Pulmonary artery endothelial cell (primary cell): Measurements from ENCODE around the gene PPP1R14B. TPM values are rescaled to one million over a fixed set of nuclear protein-coding genes. Genes with fewer than 3 reads are reported as not detected.

Experiments
- DNase-seq: peaks from one replicate; pipeline ENCODE4 v3.0.0-alpha.2; 2011; ENCODE audit warnings: low read depth, low spot score
- total RNA-seq: library from RNA; depleted of rRNA; stranded (reverse); fragments of >200 nt; gene quantifications from 2 replicates; pipeline ENCODE4 v1.2.3, GENCODE V29; 2014

PPP1R14B gene
- total RNA-seq, 1 donor from 2014 or later = 327 TPM

DNA sequence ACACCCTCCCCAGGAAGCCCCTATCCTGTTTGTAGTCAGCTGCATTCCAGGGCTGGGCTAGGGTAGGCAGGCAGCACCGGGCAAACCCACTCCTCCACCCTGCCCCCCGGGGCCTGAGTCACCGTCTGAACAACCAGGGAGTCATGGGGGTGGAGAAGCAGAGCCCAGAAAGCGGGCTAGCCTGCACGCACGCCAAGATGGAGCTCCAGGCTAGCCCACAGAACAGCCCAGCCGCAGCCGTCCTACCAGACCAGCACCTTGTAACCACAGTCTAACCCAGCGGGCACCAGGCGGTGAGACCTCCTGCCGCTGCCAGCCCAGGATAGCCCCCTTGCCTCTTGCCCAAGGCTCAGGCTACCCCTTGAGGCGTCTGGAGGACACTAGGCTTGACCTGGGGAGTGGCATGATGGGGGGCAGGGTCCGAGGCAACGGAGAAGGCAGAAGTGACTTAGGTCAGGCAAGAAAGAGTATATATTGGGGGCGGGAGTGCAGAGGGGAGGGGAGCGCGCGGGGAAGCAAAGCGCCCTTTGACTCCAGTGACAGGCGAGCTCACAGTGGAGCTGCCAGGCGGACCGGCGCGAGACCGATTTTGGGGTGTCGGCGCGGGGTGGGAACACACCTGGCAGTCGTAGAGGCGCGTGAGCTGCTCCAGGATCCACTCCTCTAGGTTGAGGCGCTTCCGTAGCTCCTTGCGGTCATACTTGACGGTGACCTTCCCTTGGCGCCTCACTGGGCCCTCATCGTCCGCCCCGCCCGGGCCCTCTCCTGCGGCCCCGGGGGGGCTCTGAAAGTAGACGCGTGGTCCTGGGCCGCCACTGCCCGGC, 734 bp downstream of the PPP1R14B start:
- no peak for DNase-seq

DNA sequence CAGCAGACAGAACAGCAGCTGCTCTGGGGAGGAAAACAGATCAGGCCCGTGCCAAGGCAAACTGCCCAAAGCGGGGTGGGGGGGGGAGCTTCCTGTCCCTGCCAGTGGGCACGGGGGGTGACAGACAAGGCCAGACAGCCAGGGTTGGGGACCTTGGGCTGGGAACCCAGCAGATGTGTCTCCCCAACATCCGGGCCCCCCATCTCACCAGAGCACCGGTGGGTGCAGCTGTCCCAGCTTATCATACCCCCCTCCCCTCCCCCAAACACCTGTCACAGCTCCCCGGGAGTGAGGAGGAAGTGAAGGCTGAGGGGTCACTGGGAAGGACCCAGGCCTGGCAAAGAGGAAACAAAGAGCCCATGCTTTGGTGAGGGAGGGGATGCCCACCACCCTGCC, 1.3 kb downstream of the PPP1R14B start:
- DNase-seq = no peak

DNA sequence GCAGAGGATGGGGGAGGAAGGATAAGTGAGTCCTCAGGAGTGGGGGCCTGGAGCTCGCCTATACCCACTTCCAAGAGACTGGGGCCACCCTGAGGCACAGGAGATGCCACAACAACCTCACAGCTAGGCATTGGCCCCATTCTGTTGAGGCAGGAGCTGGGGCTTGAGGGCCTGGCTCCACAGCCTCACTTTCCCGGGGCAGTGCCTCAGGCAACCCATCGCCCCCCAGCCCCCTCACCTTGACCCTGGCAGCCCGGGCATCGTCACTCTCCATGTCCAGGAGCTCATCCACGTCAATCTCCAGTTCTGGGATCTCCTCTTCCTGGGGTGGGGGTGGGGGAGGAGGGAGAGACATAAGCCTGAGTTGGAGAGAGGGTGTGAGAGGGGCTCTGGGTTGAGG, 1.8 kb downstream of the PPP1R14B start:
- DNase-seq = no peak

DNA sequence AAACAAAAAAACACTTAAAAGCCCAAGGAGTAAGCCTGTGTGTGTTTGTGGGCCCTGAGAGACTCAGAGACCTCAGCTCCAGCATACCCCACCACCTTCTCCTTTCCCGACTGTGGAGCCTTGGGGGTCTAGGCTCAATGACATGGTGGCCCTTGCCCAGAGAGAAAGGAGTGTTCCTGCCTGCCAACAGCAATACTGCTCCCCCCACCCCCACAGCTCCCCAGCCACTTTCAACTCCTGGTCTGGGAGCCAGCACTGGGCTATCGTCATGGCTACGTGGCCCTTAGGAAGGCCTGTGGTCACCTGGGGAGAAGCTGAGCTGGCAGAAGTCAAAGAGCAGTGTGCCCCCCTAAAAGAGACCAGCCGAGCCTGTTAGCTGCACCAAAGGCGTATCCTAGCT, 2.6 kb downstream of the PPP1R14B start:
- no peak for DNase-seq

DNA sequence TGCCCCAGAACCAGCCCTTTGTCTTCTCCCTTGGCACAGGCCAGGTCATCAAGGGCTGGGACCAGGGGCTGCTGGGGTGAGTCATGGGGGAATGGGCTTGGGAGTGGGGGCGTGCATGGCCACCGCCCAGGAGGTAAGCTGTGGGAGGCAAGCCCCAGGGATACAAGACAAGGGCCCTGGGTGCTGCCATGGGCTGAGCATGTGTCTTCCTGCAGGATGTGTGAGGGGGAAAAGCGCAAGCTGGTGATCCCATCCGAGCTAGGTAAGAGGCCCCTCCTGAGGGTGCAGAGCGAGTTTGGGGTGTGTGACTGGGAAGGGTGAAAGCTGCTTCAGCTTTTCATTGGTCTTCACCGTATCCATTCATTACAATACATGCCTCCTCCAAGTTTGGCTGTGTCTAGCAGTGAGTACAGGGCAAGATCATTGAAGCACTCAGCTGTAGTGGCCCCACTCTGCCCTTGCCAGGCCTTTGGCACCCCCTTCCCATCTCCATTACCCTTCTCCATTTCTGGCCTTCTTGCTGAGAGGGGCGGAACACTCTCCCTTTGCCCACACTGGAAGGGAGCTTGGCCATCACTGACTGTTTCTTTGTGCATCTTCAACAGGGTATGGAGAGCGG, 3.4 kb downstream of the PPP1R14B start:
- DNase-seq = no peak

DNA sequence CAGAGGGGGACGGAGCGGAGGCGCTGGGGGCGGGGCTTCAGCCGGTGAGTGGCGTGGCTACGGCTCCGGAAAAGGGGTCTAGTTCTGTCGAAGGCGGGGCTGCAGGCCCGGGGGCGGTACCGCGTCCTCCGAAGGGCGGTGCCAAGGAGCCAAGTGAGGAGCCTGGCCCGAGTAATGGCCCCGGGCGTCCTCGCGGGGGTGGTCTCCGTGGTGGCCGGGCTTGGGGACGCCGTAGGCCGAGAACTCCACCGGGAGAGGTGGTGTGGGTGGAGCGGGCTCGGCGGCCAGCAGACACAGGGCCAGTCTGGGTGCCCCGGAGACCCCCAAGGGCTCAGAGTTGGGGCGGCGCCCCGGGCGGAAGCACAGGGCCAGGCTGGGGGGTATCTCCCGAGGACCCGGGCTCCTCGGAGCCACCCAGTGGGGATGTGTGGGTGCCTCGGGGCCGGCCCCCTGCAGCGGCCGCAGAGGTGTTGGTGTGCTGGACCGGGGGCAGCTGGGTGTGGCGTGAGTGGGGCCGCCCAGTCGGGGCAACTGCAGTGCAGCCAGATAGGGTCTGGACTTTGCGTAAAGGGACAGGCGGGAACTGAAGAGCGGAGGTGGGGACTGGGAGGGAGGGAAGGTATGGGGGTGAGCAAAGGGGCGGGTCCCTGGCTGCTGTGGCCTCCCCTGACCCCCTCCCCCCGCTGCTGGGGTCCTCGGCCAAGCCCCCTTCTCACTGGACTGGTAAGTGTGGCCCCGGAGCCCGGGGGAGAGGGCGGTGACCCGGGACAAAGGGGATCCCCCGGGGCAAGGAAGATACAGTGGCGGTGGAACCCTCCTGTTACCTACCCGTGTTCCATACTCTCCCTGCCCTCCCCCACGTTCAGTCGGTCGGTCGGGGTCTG, 5.0 kb downstream of the PPP1R14B start:
- DNase-seq = no peak

DNA sequence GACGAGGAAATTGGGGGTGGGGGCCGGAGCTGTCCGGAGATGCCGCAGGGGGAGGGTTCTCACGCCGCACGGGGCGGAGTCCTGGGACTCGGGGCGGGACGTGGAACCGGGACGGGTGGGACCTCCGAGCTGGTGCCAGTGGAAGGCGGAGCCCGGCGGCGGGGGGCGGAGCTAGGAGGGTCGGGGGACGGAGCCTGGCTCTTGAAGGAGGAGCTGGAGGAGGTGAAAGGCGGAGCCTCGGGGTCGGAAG, 5.6 kb downstream of the PPP1R14B start:
- DNase-seq = peak; percentile 97

DNA sequence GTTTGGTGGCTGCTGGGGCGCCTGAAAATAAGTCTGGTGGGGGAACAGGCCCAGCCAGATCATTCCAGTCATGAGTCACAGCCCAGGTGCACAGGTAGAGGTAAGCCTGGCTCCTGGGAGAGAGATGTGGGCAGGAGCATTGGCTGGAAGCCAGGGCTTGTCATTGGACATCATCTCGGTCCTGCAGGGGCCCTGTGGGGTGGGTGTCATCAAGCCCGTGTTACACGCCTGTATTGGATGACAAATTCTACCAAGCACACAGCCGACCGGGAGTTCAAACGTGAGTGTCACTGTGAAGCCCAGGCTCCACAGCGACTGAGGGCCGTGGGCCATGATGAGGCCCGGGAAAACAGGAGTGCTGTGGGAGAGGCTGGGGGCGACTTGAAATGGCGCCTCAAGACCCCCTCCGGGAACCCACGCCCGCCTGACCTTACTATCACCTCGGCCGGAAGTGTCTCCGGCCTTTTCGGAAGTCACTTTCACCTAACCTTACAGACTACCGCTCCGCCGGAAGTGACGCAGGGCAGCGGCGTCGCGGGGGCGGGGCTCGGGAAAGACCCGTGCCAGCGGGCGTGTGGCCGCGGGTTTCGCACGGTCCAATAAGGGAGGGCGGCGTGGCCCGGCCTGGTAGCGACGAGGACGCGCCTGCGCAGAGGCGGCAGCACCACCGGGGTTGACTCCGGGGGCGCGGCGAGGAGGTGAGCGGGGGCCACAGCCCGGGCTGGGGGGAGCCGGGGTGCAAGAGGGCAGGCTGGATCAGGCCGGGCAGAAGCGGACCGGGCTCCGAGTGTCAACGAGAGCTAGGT, 6.1 kb downstream of the PPP1R14B start, which contains the start of gene FKBP2:
Gene FKBP2 (plus strand): TSS at position 661 of the 806 bp plus-strand sequence. CDS start 1,293 bp downstream, outside the sequence.
- DNase-seq = peak; percentile 80

DNA sequence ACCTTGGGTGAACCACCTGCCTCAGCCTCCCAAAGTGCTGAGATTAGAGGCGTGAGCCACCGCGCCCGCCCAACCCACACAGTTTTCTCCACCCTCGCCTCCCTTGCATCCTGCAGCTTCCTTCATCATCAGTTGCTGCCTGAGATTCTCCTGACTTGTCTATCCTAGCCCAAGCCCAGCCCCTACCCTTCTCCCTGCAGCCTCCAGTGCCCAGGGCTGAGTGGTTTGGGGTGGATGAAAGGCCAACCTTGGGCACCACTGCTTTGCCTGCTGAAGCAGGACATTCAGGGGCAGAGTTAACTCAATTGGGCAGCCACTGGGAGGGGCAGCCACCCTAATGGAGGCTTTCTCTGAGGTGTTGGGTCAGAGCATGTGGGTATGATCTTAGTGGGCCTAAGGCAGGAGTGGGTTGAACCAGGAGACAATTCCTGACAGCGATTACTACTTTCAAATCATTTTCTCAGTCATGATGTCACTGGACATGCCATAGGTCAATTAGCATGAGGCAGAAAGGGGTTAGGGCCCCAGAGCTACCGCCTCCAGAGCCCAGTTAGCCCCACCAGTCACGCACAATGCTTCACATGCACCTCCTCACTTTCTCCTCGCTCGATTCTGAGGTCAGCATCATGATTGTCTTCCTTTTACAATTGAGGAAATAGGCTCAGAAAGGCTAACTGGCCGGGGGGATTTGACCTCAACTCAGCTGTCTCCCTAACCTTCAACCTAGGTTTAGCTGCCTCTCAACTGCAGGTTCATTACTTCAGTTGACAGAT, 6.9 kb downstream of the PPP1R14B start:
- no peak for DNase-seq

DNA sequence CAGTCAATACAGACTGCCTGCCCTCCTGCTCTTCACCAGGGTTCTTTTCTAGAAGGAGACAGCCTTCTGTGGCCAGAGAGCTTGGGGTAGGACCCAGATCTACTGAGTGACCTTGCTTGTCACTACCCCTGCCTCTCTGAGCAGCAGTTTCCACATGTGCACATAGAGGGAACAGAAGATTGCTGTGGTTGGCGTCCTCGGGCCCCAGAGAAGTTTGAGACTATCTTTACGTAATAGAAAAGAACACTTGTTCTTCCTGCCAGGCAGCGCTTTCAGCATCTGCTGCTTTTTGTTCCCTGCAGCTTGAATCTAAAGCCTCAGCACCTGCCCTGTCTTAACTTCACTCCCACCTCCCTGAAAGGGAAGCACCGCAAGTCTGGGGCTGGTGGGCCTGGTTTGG, 7.7 kb downstream of the PPP1R14B start:
- no peak for DNase-seq

DNA sequence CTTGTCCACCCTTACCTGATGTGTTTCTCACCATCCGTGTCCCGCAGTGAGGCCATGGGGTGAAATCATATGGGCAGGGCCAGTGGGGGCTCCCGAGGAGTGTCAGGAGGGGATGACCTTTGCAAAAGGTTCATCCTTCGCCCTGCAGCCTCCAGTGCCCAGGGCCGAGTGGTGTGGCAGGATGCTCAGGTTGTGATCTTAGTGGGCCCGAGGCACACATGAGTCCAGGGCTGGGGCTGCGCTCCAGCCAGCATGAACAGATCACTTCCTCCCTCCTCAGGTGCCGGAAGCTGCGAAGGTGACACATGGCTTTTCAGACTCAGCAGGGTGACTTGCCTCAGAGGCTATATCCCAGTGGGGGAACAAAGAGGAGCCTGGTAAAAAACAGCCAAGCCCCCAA, 8.7 kb downstream of the PPP1R14B start:
- DNase-seq = no peak

DNA sequence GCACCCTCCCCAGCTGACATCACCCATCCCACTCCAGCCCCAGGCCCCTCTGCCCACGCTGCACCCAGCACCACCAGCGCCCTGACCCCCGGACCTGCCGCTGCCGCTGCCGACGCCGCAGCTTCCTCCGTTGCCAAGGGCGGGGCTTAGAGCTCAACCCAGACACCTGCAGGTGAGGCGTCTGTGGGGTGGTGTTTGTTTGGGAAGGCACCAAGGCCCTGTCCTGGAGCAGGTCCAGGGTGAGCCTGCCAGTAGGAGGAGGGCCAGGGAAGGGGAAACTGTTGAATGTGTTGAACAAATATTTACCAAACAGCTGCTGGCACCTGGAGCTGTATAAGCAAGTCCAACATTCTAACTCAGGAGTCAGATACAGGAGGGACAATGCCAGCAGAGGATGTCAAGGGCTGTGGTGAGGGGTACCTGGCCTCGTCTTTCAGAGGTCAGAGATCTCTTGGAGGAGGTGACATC, 9.2 kb downstream of the PPP1R14B start:
- DNase-seq = no peak

DNA sequence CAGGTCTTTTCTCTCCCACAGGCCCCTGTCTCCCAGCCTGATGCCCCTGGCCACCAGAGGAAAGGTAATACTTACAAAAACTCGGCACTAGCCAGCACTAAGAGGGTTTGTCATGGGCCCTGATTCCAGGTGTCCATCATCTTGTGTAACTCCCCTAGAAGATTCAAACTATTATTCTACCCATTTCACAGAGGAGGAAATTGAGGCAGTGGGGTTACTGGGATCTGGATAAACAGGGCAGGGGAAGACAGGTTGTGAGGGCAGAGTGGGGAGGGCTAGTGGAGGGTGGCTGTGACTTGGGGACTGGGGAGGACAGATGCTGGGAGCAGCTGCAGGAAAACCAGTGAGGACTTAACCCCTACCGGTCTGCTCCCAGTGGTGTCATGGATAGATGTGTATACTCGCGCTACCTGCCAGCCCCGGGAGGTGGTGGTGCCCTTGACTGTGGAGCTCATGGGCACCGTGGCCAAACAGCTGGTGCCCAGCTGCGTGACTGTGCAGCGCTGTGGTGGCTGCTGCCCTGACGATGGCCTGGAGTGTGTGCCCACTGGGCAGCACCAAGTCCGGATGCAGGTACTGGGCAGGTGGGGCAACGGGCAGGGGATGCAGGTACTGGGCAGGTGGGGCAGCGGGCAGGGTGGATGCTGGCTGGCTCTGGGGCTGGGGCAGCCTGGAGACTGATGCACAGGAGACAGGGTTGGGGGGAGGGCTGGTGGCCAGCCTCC, 11.1 kb downstream of the PPP1R14B start:
- DNase-seq = no peak

DNA sequence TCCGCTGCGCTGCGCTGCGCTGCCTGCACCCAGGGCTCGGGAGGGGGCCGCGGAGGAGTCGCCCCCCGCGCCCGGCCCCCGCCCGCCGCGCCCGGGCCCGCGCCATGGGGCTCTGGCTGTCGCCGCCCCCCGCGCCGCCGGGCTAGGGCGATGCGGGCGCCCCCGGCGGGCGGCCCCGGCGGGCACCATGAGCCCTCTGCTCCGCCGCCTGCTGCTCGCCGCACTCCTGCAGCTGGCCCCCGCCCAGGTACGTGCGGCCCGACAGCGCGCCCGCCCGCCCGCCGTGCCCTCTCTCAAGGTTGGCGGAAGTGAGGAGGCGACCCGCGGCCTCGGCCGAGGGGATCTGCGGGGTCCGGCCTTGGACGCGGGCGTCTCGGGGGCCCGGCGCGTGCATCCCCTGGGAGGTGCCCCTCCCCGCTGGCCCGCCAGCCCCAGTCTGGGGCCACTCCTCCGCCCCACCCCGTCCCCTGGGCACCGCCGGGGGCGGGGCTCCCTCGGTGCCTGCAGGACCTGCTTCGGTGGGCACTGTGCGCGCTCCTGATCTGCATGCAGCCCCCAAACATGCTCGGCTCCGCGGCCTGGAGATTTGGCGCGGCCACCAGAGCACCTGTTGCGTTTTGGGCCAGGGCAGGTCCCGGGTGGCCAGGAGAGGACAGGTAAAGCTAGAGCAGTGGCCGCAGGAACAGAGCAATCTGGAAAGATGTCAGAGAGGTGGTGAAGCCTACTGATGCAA, 11.9 kb downstream of the PPP1R14B start:
- no peak for DNase-seq

DNA sequence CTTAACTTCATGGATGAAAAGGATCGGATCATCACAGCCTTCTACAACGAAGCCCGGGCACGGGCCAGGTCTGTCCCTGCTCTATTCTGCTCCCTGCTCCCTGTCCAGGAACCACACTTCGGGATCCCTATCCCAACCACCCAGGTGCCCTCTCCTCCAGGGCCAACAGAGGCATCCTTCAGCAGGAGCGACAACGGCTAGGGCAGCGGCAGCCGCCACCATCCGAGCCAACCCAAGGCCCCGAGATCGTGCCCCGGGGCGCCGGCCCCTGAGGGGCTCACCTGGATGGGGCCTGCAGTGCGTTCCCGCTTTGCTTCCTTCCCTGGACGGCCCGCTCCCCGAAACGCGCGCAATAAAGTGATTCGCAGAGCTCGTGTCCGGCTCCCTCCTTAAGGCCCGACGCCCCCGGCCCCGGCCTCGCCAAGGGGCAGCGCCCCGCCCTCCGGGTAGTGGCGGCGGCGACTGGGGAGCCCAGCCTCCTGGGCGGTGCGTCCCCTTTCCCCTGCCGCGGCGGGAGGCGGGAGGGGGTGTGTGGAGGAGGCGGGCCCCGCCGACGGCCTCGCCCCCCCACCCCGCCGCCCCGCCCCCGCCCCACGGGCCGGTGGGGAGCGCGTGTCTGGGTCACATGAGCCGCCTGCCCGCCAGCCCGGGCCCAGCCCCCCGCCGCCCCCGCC, 12.7 kb downstream of the PPP1R14B start, which contains the start of gene VEGFB:
Gene VEGFB (plus strand): TSS at position 672 of the 674 bp plus-strand sequence. CDS start 250 bp downstream, outside the sequence.
- no peak for DNase-seq

DNA sequence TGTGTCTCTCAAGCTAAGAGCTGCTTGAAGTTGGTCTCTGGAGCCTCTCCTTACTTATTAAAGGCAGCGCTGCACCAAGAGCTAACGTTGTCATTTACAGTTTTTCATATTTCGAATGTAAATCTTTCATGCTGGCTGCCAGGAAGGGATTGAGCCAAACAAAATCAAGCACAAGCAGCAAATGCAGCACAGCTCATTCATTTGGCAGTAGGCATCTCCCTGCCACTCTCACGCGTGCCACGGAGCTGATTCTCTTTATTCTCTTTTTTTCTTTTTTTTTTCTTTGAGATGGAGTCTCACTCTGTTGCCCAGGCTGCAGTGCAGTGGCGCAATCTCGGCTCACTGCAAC, 13.8 kb downstream of the PPP1R14B start:
- no peak for DNase-seq

DNA sequence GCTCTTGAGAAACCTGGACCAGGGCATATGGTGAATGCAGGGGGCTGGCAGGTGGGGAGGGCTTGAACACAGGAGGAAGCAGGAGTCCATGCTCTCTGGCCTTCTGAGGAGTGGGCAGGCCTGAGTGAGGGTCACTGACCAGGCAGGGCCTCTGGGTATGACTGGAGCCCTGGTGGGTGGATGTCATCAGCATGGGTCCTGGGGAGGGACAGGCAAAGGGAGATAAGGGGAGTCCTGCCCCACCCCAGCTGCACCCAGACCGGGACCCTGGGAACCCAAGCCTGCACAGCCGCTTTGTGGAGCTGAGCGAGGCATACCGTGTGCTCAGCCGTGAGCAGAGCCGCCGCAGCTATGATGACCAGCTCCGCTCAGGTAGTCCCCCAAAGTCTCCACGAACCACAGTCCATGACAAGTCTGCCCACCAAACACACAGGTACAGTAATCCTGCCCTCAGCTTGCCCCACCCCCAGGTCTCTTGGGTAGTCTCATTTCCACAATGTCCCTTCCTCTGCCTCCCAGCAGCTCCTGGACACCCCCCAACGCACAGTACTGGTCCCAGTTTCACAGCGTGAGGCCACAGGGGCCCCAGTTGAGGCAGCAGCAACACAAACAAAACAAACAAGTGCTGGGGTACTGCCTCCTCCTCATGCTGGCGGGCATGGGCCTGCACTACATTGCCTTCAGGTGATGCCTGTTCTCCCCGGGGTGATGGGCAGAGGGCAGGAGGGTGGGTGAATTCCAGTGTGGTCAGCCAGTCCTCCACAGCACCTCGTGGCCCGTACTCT, 14.4 kb downstream of the PPP1R14B start:
- no peak for DNase-seq

DNA sequence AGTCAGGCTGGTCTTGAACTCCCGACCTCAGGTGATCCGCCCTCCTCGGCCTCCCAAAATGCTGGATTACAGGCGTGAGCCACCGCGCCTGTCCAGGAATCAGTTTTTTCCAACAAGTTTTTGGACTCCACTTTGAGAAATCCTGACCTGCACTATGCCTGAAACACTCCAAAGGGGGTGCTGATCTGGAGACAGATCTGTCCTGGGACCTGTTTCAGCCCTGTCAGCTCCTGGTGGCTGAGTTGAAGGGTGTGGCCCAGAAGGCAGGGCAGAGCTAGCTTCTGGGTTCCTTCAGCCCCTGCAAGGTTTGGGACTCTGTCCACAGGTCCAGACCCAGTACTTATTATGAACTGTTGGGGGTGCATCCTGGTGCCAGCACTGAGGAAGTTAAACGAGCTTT, 15.2 kb downstream of the PPP1R14B start:
- DNase-seq = no peak
